Astrocyte (in vitro differentiated cells and primary cell): ENCODE data around the gene DCUN1D2. TPM values are rescaled to one million over a fixed set of nuclear protein-coding genes. Genes with fewer than 3 reads are reported as not detected.

Experiments used
- DNase-seq: peaks from one replicate; pipeline ENCODE4 v3.0.0-alpha.2; 2010; ENCODE audit warnings: low read depth
- FAIRE-seq: peaks from 2 replicates; lab custom pipeline; 2011; peaks lifted over from hg19 to GRCh38; lab: Jason Lieb, UNC
- H2AFZ ChIP-seq: 2 replicates; pipeline ENCODE4 v1.6.0; 2012; ENCODE audit warnings: low read depth, low read length, inconsistent platforms
- H3K27ac ChIP-seq: 2 replicates; pipeline ENCODE4 v1.5.1; 2011; ENCODE audit warnings: low read depth, low read length, inconsistent platforms
- H3K27me3 ChIP-seq: 2 replicates; pipeline ENCODE4 v1.6.0; 2011; ENCODE audit warnings: low read length, inconsistent platforms; ENCODE audit not compliant: insufficient read depth
- H3K36me3 ChIP-seq: 2 replicates; pipeline ENCODE4 v1.5.1; 2011; ENCODE audit warnings: low read length, inconsistent platforms; ENCODE audit not compliant: insufficient read depth
- H3K4me1 ChIP-seq: 2 replicates; pipeline ENCODE4 v1.5.1; 2011; ENCODE audit warnings: low read length, inconsistent platforms; ENCODE audit not compliant: insufficient read depth
- H3K4me2 ChIP-seq: 2 replicates; pipeline ENCODE4 v1.6.0; 2012; ENCODE audit warnings: low read length, inconsistent platforms
- H3K4me3 ChIP-seq: 2 replicates; pipeline ENCODE4 v1.5.1; 2011; ENCODE audit warnings: low read depth, mild to moderate bottlenecking, low read length, inconsistent platforms; ENCODE audit not compliant: insufficient read depth
- H3K79me2 ChIP-seq: 2 replicates; pipeline ENCODE4 v1.6.0; 2012; ENCODE audit warnings: mild to moderate bottlenecking, low read length, inconsistent platforms; ENCODE audit not compliant: insufficient read depth
- H3K9ac ChIP-seq: 2 replicates; pipeline ENCODE4 v1.6.0; 2012; ENCODE audit warnings: mild to moderate bottlenecking, low read length, inconsistent platforms
- H3K9me3 ChIP-seq: 2 replicates; pipeline ENCODE4 v1.5.1; 2012; ENCODE audit warnings: low read depth, mild to moderate bottlenecking, low read length, inconsistent platforms; ENCODE audit not compliant: insufficient read depth
- H4K20me1 ChIP-seq: 2 replicates; pipeline ENCODE4 v1.6.0; 2012; ENCODE audit warnings: low read length, inconsistent platforms; ENCODE audit not compliant: insufficient read depth
- H3K27ac Mint-ChIP-seq: one replicate; pipeline ENCODE4 v1.8.0; 2021; ENCODE audit warnings: mild to moderate bottlenecking, mixed read lengths; ENCODE audit not compliant: unreplicated experiment
- H3K27me3 Mint-ChIP-seq: one replicate; pipeline ENCODE4 v1.8.0; 2021; ENCODE audit warnings: low read depth, mixed read lengths; ENCODE audit not compliant: unreplicated experiment
- H3K36me3 Mint-ChIP-seq: one replicate; pipeline ENCODE4 v1.8.0; 2021; ENCODE audit warnings: low read depth, mixed read lengths; ENCODE audit not compliant: unreplicated experiment
- H3K4me1 Mint-ChIP-seq: one replicate; pipeline ENCODE4 v1.8.0; 2021; ENCODE audit warnings: low read depth, mixed read lengths; ENCODE audit not compliant: unreplicated experiment
- H3K4me3 Mint-ChIP-seq: one replicate; pipeline ENCODE4 v1.8.0; 2021; ENCODE audit warnings: mild to moderate bottlenecking, moderate library complexity, mixed read lengths; ENCODE audit not compliant: unreplicated experiment
- H3K9me3 Mint-ChIP-seq: one replicate; pipeline ENCODE4 v1.8.0; 2021; ENCODE audit warnings: mild to moderate bottlenecking, mixed read lengths; ENCODE audit not compliant: unreplicated experiment
- EZH2 ChIP-seq: IDR thresholded peaks from 2 replicates; pipeline ENCODE4 v1.6.1; 2012; ENCODE audit warnings: mild to moderate bottlenecking, low read length, inconsistent platforms; ENCODE audit not compliant: insufficient read depth
- total RNA-seq: library from RNA; stranded (reverse); gene quantifications from 2 replicates; pipeline ENCODE4 v1.2.1, GENCODE V29; 2021
- TF ChIP-seq, protein P1 (sequence below): IDR thresholded peaks from 2 replicates; pipeline ENCODE4 v1.5.1; 2011; ENCODE audit warnings: low read depth, mild to moderate bottlenecking, inconsistent platforms, low read length, moderate library complexity; ENCODE audit not compliant: insufficient read depth

The DCUN1D2 gene
- total RNA-seq, 1 donor from 2014 or later = 16.3 TPM

DNA sequence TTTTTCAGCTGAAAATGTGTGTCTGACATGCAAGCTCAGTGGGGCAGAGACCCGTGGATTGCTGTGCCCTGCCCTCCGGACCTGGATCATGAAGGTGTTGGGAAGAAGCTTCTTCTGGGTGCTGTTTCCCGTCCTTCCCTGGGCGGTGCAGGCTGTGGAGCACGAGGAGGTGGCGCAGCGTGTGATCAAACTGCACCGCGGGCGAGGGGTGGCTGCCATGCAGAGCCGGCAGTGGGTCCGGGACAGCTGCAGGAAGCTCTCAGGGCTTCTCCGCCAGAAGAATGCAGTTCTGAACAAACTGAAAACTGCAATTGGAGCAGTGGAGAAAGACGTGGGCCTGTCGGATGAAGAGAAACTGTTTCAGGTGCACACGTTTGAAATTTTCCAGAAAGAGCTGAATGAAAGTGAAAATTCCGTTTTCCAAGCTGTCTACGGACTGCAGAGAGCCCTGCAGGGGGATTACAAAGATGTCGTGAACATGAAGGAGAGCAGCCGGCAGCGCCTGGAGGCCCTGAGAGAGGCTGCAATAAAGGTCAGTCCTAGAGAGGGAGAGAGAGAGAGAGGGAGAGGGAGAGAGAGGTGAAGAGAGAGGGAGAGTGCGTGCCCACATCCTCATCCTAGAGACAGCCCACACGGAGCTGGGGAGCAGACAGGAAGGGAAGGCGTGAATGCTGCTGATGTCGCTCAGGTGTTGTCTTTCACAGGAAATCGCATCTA, 5.1 kb upstream of the DCUN1D2 start:
- H3K36me3 ChIP-seq = peaks cover 44% of the 10 kb centered on the region
- H3K27ac ChIP-seq = no peak overlapping the region
- H3K27me3 ChIP-seq = no peaks in the 10 kb centered on the region
- H3K4me1 ChIP-seq = peaks cover 37% of the 10 kb centered on the region
- Mint-ChIP-seq H3K9me3 (no peaks in the 10 kb centered on the region), H3K36me3 (peaks cover 18% of the 10 kb centered on the region), H3K27me3 (no peaks in the 10 kb centered on the region), H3K4me3 (peak overlapping the region; percentile 76), H3K27ac (peak overlapping the region; percentile 36), H3K4me1 (peaks cover 43% of the 10 kb centered on the region)
- peaks cover 68% of the 10 kb centered on the region for H4K20me1 ChIP-seq
- H3K9ac ChIP-seq = peak overlapping the region; percentile 56
- FAIRE-seq (no peak), DNase-seq (peak; percentile 37)
- H3K9me3 ChIP-seq = no peaks in the 10 kb centered on the region
- H3K4me2 ChIP-seq = peak overlapping the region; percentile 77
- TF ChIP-seq, protein P1, sequence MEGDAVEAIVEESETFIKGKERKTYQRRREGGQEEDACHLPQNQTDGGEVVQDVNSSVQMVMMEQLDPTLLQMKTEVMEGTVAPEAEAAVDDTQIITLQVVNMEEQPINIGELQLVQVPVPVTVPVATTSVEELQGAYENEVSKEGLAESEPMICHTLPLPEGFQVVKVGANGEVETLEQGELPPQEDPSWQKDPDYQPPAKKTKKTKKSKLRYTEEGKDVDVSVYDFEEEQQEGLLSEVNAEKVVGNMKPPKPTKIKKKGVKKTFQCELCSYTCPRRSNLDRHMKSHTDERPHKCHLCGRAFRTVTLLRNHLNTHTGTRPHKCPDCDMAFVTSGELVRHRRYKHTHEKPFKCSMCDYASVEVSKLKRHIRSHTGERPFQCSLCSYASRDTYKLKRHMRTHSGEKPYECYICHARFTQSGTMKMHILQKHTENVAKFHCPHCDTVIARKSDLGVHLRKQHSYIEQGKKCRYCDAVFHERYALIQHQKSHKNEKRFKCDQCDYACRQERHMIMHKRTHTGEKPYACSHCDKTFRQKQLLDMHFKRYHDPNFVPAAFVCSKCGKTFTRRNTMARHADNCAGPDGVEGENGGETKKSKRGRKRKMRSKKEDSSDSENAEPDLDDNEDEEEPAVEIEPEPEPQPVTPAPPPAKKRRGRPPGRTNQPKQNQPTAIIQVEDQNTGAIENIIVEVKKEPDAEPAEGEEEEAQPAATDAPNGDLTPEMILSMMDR = no peak
- TF ChIP-seq EZH2 = no peak
- peak overlapping the region; percentile 41 for H3K4me3 ChIP-seq
- H3K79me2 ChIP-seq = peaks cover 87% of the 10 kb centered on the region
- no peak overlapping the region for H2AFZ ChIP-seq

DNA sequence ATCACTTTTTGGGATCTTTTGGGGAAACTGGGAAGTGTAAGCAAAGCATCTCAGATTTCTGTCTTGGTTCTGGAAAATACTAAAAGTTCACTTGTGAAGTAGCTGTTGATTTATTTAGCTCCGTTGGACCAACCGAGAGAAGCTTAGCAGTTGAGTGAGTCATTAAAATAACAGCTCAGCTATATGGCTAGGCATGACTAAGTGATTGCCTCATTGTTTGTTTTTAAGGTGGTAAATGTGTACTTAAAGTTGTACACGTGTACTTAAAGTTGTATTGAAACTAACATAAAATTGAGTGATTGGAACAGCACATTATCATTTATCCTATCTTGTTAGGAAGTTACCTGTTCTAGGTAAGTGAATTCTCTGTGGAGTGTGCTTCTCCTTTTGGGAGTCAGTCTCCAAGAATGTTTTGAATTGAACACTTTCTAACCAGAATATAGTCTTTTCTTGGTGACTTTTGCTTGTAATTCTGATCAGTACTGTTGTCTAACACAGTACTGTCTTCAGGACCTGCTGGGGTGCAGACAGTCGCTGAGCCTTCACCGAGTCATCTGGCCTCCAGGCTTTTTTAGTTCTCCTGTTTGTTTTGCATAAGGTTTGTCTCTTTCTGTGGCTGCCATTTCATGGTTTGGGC, 2.9 kb upstream of the DCUN1D2 start:
- peak overlapping the region; percentile 48 for H3K4me3 ChIP-seq
- H3K79me2 ChIP-seq = peaks cover 85% of the 10 kb centered on the region
- FAIRE-seq (peak; percentile 79), DNase-seq (peak; percentile 96)
- TF ChIP-seq EZH2 = no peak
- TF ChIP-seq, protein P1 = no peak
- Mint-ChIP-seq H3K4me1 (peaks cover 49% of the 10 kb centered on the region), H3K36me3 (peaks cover 1% of the 10 kb centered on the region), H3K27me3 (no peaks in the 10 kb centered on the region), H3K4me3 (peak overlapping the region; percentile 92), H3K9me3 (no peaks in the 10 kb centered on the region), H3K27ac (peak overlapping the region; percentile 91)
- H4K20me1 ChIP-seq = peaks cover 68% of the 10 kb centered on the region
- peak overlapping the region; percentile 88 for H3K27ac ChIP-seq
- H3K36me3 ChIP-seq = peaks cover 25% of the 10 kb centered on the region
- H3K9me3 ChIP-seq = no peaks in the 10 kb centered on the region
- H2AFZ ChIP-seq = no peak overlapping the region
- H3K4me2 ChIP-seq = peak overlapping the region; percentile 94
- peak overlapping the region; percentile 75 for H3K9ac ChIP-seq
- H3K4me1 ChIP-seq = peaks cover 47% of the 10 kb centered on the region
- no peaks in the 10 kb centered on the region for H3K27me3 ChIP-seq
